Measurements from ENCODE around the gene SPOCK3. TPM values are rescaled to one million over a fixed set of nuclear protein-coding genes. Genes with fewer than 3 reads are reported as not detected.

Gene SPOCK3
- total and polyA plus RNA-seq, 2 donors (not counting 3 experiments of a cell fraction or from before 2014, with no cell fraction given) = 0.10 TPM; not detected in 1

- TF ChIP-seq JUN (IDR thresholded peaks at IDR 0.05; ENCODE audit: borderline replicate concordance, insufficient read depth, insufficient read length, low read depth) (no peak), MAX (IDR thresholded peaks at IDR 0.05; ENCODE audit: insufficient read depth, insufficient read length) (no peak), MYC (IDR thresholded peaks at IDR 0.05; ENCODE audit: low read depth, low read length) (no peak), EZH2 (IDR thresholded peaks at IDR 0.05; ENCODE audit: borderline replicate concordance, low read depth, low read length, severe bottlenecking) (no peak), POLR2AphosphoS5 (IDR thresholded peaks at IDR 0.05; ENCODE audit: insufficient read depth, low read depth, low read length) (no peak), CTCF (IDR thresholded peaks at IDR 0.05; ENCODE audit: extremely low read depth in 1 of 2, insufficient read depth in 1 of 2, low read depth in 1 of 2, low read length in 2 of 2) (no peak), POLR2A (IDR thresholded peaks at IDR 0.05; ENCODE audit: low read depth, low read length) (no peak), FOS (IDR thresholded peaks at IDR 0.05; ENCODE audit: borderline replicate concordance, insufficient read depth, low read length) (no peak), GATA2 (IDR thresholded peaks at IDR 0.05; ENCODE audit: insufficient read depth, insufficient read length, low read depth, low read length) (no peak)
- POLR2A ChIA-PET = no interaction called here
- no peaks in the 10 kb centered on the region for H3K4me1 ChIP-seq (ENCODE audit: control insufficient read depth, extremely low read depth, insufficient read depth, low read length)
Measured at GRCh38 chr4:167014944-167015343, 219.3 kb downstream of the SPOCK3 start.

More at GRCh38 chr4:167014944-167015343, 219.3 kb downstream of the SPOCK3 start:
- Histone ChIP-seq H2AFZ (ENCODE audit: low read depth, low read length) (no peak overlapping the region), H3K9ac (replicated peaks; ENCODE audit: extremely low read depth, insufficient read depth, low read length) (no peak overlapping the region), H3K36me3 (ENCODE audit: control insufficient read depth in 2 of 2, extremely low read depth in 1 of 2, insufficient read depth in 2 of 2, low read length in 2 of 2) (no peaks in the 10 kb centered on the region), H3K27me3 (ENCODE audit: control insufficient read depth in 2 of 2, insufficient read depth in 2 of 2, low read length in 2 of 2) (no peaks in the 10 kb centered on the region), H3K9me3 (replicated peaks; ENCODE audit: control insufficient read depth, insufficient read depth, low read length) (no peaks in the 10 kb centered on the region), H3K79me2 (ENCODE audit: control insufficient read depth, insufficient read depth, low read length) (no peaks in the 10 kb centered on the region), H3K4me3 (replicated peaks in 1 of 3; ENCODE audit: insufficient read depth in 1 of 3, low read depth in 1 of 3, low read length in 3 of 3) (no peak overlapping the region), H3K4me2 (ENCODE audit: insufficient read depth, low read length) (no peak overlapping the region), H3K9me1 (replicated peaks; ENCODE audit: control insufficient read depth, extremely low read depth, insufficient read depth, low read length) (no peaks in the 10 kb centered on the region), H3K27ac (ENCODE audit: insufficient read depth, low read depth, low read length) (no peak overlapping the region), H4K20me1 (replicated peaks; ENCODE audit: control insufficient read depth, extremely low read depth, insufficient read depth, low read length) (no peaks in the 10 kb centered on the region)
- CTCF ChIA-PET = interaction anchor here (0.9 to 1.3 kb wide), 3 partner anchors 608 to 1522 kb away, joined by 3 to 4 read pairs (median 3); no protein-coding TSS in a partner anchor
- no peak for DNase-seq (ENCODE audit: low read depth, low spot score)
- no TSS peak for BruUV-seq (replicated peaks)
- FAIRE-seq = no peak
- intact Hi-C loops (cut with micrococcal nuclease) (no loop called here), dilution Hi-C loops (cut with MboI; ENCODE audit: extremely low pct_ligation_motif_present, low sequenced_read_pairs) (no loop called here)
